GM23338 (cell line): Measurements from ENCODE around the gene SHB. TPM values are rescaled to one million over a fixed set of nuclear protein-coding genes. Genes with fewer than 3 reads are reported as not detected.

Experiments used
- ATAC-seq: fragments of 200-7000 bp; cut with Tn5 transposase; 3 replicates; pipeline ENCODE4 v1.9.1; 2020
- DNase-seq: peaks from one replicate; pipeline ENCODE4 v3.0.0-alpha.2; 2015; ENCODE audit warnings: low spot score
- H2AFZ ChIP-seq: fragments of 200-600 bp; sonication (generic); 2 replicates; pipeline ENCODE4 v1.8.0; 2016; ENCODE audit warnings: antibody characterized with exemption, mild to moderate bottlenecking, moderate library complexity
- H3F3A ChIP-seq: fragments of 200-600 bp; sonication (generic); replicated peaks from 2 replicates; pipeline ENCODE4 v1.8.0; 2017; ENCODE audit warnings: antibody characterized with exemption, mixed run types, low read depth
- H3K27ac ChIP-seq: fragments of 200-600 bp; sonication (generic); 2 replicates; pipeline ENCODE4 v1.6.1; 2016; ENCODE audit warnings: low read depth
- H3K27me3 ChIP-seq: fragments of 200-600 bp; sonication (generic); 2 replicates; pipeline ENCODE4 v1.8.0; 2016; ENCODE audit warnings: mild to moderate bottlenecking, mixed run types, moderate library complexity; ENCODE audit not compliant: insufficient read depth
- H3K36me3 ChIP-seq: fragments of 200-600 bp; sonication (generic); 2 replicates; pipeline ENCODE4 v1.8.0; 2016; ENCODE audit warnings: mild to moderate bottlenecking; ENCODE audit not compliant: insufficient read depth
- H3K4me1 ChIP-seq: fragments of 200-600 bp; sonication (generic); 2 replicates; pipeline ENCODE4 v1.8.0; 2016; ENCODE audit warnings: mild to moderate bottlenecking, moderate library complexity; ENCODE audit not compliant: insufficient read depth
- H3K4me2 ChIP-seq: fragments of 200-600 bp; sonication (generic); 2 replicates; pipeline ENCODE4 v1.7.1; 2017; ENCODE audit warnings: mixed run types
- H3K4me3 ChIP-seq: fragments of 200-600 bp; sonication (generic); 2 replicates; pipeline ENCODE4 v1.6.1; 2016; ENCODE audit warnings: mixed run types
- H3K79me2 ChIP-seq: fragments of 200-600 bp; sonication (generic); replicated peaks from 2 replicates; pipeline ENCODE4 v1.8.0; 2017; ENCODE audit warnings: mild to moderate bottlenecking; ENCODE audit not compliant: insufficient read depth
- H3K9me2 ChIP-seq: fragments of 200-600 bp; sonication (generic); 2 replicates; pipeline ENCODE4 v1.8.0; 2017; ENCODE audit not compliant: insufficient read depth
- H4K20me1 ChIP-seq: fragments of 200-600 bp; sonication (generic); replicated peaks from 2 replicates; pipeline ENCODE4 v1.8.0; 2017; ENCODE audit warnings: mild to moderate bottlenecking; ENCODE audit not compliant: insufficient read depth
- H3K27ac Mint-ChIP-seq: 2 replicates; pipeline ENCODE4 v1.8.0; 2020; ENCODE audit warnings: inconsistent platforms, mild to moderate bottlenecking, moderate library complexity, mixed read lengths
- H3K27me3 Mint-ChIP-seq: 3 replicates; pipeline ENCODE4 v1.8.0; 2022; ENCODE audit warnings: low read depth, mild to moderate bottlenecking, moderate library complexity, mixed read lengths, inconsistent platforms; ENCODE audit not compliant: insufficient read depth, poor library complexity
- H3K36me3 Mint-ChIP-seq: 3 replicates; pipeline ENCODE4 v1.8.0; 2021; ENCODE audit warnings: low read depth, mild to moderate bottlenecking, inconsistent platforms, moderate library complexity, mixed read lengths
- H3K4me1 Mint-ChIP-seq: 3 replicates; pipeline ENCODE4 v1.8.0; 2020; ENCODE audit warnings: mild to moderate bottlenecking, inconsistent platforms, mixed read lengths
- H3K4me3 Mint-ChIP-seq: 3 replicates; pipeline ENCODE4 v1.8.0; 2021; ENCODE audit warnings: moderate library complexity, mild to moderate bottlenecking, inconsistent platforms, mixed read lengths
- H3K9me3 Mint-ChIP-seq: 3 replicates; pipeline ENCODE4 v1.8.0; 2020; ENCODE audit warnings: moderate library complexity, mild to moderate bottlenecking, inconsistent platforms, mixed read lengths
- CREB1 ChIP-seq: fragments of 250-450 bp; sonication (Bioruptor Pico); IDR thresholded peaks from 2 replicates; pipeline ENCODE4 v1.5.0; 2020; ENCODE audit warnings: low read depth, mild to moderate bottlenecking, moderate library complexity
- CTCF ChIP-seq, 2 experiments: fragments of 200-600 bp in 1 of 2; sonication (generic) in 1 of 2; conservative IDR thresholded peaks; 2 replicates each; pipeline versions ENCODE4 v1.5.1 to v1.6.1; 2016 to 2017; ENCODE audit warnings: antibody characterized with exemption in 2 of 2, low read depth in 2 of 2, mild to moderate bottlenecking in 2 of 2, moderate library complexity in 1 of 2
- ETS1 ChIP-seq: IDR thresholded peaks from 2 replicates; pipeline ENCODE4 v1.6.1; 2016; ENCODE audit warnings: antibody characterized with exemption
- EZH2 ChIP-seq: fragments of 200-600 bp; sonication (generic); IDR thresholded peaks from one replicate; pipeline ENCODE4 v1.8.0; 2017; ENCODE audit warnings: antibody characterized with exemption, mild to moderate bottlenecking, low read depth; ENCODE audit not compliant: unreplicated experiment
- EZH2phosphoT487 ChIP-seq: fragments of 200-600 bp; sonication (generic); IDR thresholded peaks from one replicate; pipeline ENCODE4 v1.8.1; 2018; ENCODE audit warnings: antibody characterized with exemption; ENCODE audit not compliant: unreplicated experiment
- JUNB ChIP-seq: IDR thresholded peaks from one replicate; pipeline ENCODE4 v1.6.1; 2016; ENCODE audit warnings: antibody characterized with exemption; ENCODE audit not compliant: unreplicated experiment
- NANOG ChIP-seq: IDR thresholded peaks from 2 replicates; pipeline ENCODE4 v1.6.1; 2016; ENCODE audit warnings: antibody characterized with exemption, borderline replicate concordance
- POLR2AphosphoS5 ChIP-seq: IDR thresholded peaks from 2 replicates; pipeline ENCODE4 v1.6.1; 2016; ENCODE audit warnings: antibody characterized with exemption, low read depth
- REST ChIP-seq: IDR thresholded peaks from one replicate; pipeline ENCODE4 v1.6.1; 2018; ENCODE audit warnings: antibody characterized with exemption; ENCODE audit not compliant: unreplicated experiment
- STAT1 ChIP-seq: IDR thresholded peaks from one replicate; pipeline ENCODE4 v1.6.1; 2016; ENCODE audit warnings: antibody characterized with exemption; ENCODE audit not compliant: unreplicated experiment
- ZNF114 ChIP-seq: fragments of 250-450 bp; sonication (Bioruptor Pico); IDR thresholded peaks from 2 replicates; pipeline ENCODE4 v1.5.0; 2020; ENCODE audit warnings: mild to moderate bottlenecking, moderate library complexity
- ZNF331 ChIP-seq: fragments of 250-450 bp; sonication (Bioruptor Pico); IDR thresholded peaks from 2 replicates; pipeline ENCODE4 v1.5.0; 2020; ENCODE audit warnings: low read depth, mild to moderate bottlenecking, moderate library complexity
- ZNF462 ChIP-seq: fragments of 250-450 bp; sonication (Bioruptor Pico); IDR thresholded peaks from 2 replicates; pipeline ENCODE4 v1.5.0; 2020; ENCODE audit warnings: mild to moderate bottlenecking, moderate library complexity
- polyA plus RNA-seq: library from polyadenylated mRNA; unstranded; fragments of >200 nt; fragmentation: Nextera tagmentation; extraction: Ambion mirVana; gene quantifications from 2 replicates; pipeline ENCODE4 v1.2.1, GENCODE V29; 2016
- total RNA-seq: library from RNA; depleted of rRNA; stranded (reverse); fragments of >200 nt; shearing (Covaris generic); gene quantifications from 2 replicates; pipeline ENCODE4 v1.2.3, GENCODE V29; 2014

SHB gene
- total and polyA plus RNA-seq, 2 experiments from 2014 or later = 1.5 to 14.0 TPM

- Histone ChIP-seq H3K27ac (no peak overlapping the region), H4K20me1 (peaks cover under 1% of the 10 kb centered on the region; the same call in 1 of the 2 replicates), H2AFZ (no peak overlapping the region), H3K36me3 (no peaks in the 10 kb centered on the region), H3F3A (no peaks in the 10 kb centered on the region), H3K4me2 (no peak overlapping the region), H3K9me2 (no peaks in the 10 kb centered on the region; the same call in 1 of the 2 replicates), H3K27me3 (no peaks in the 10 kb centered on the region), H3K4me1 (no peaks in the 10 kb centered on the region), H3K4me3 (no peak overlapping the region), H3K79me2 (no peaks in the 10 kb centered on the region)
- ATAC-seq (no peak), DNase-seq (no peak)
- H3K36me3 Mint-ChIP-seq = peaks cover 21% of the 10 kb centered on the region; the same call in 2 of the 3 replicates
- no peak overlapping the region for H3K27ac Mint-ChIP-seq
- H3K9me3 Mint-ChIP-seq = peaks cover 20% of the 10 kb centered on the region
- H3K4me3 Mint-ChIP-seq = no peak overlapping the region
- no peaks in the 10 kb centered on the region for H3K27me3 Mint-ChIP-seq
- H3K4me1 Mint-ChIP-seq = no peaks in the 10 kb centered on the region
- TF ChIP-seq REST = no peak
- TF ChIP-seq ZNF114 (CRISPR knock-in tag) = no peak
- TF ChIP-seq POLR2AphosphoS5 = no peak
- TF ChIP-seq CTCF (conservative IDR thresholded peaks at IDR 0.05; ENCODE audit: low read depth in 2 of 2) = no peak
- no peak for TF ChIP-seq ETS1
- TF ChIP-seq ZNF462 (CRISPR knock-in tag) = no peak
- TF ChIP-seq ZNF331 (CRISPR knock-in tag) = no peak
- no peak for TF ChIP-seq NANOG
- TF ChIP-seq STAT1 = no peak
- no peak for TF ChIP-seq EZH2phosphoT487
- TF ChIP-seq JUNB = no peak
- no peak for TF ChIP-seq CREB1
- no peak for TF ChIP-seq EZH2
These were observed 192.7 kb downstream of the SHB start for GRCh38 chr9:37876376-37876775.
